ENCODE measurements around the gene PEX13. TPM values are rescaled to one million over a fixed set of nuclear protein-coding genes. Genes with fewer than 3 reads are reported as not detected.

The PEX13 gene
- total RNA-seq, 1 experiment from 2014 or later: 20.4 TPM

- TF ChIP-seq ARID4B (CRISPR knock-in tag; IDR thresholded peaks at IDR 0.05; ENCODE audit: borderline replicate concordance) (0 out of 2 replicates have a peak, but pooled peaks have one; percentile 44), MLX (CRISPR knock-in tag; IDR thresholded peaks at IDR 0.05) (no peak), NFYB (CRISPR knock-in tag; conservative IDR thresholded peaks at IDR 0.05; ENCODE audit: low read depth) (no peak), SMAD3 (CRISPR knock-in tag; IDR thresholded peaks at IDR 0.05; ENCODE audit: borderline replicate concordance) (no peak), SMAD4 (CRISPR knock-in tag; IDR thresholded peaks at IDR 0.05) (no peak), NFE2L1 (CRISPR knock-in tag; IDR thresholded peaks at IDR 0.05) (peak; percentile 51; the same call in 1 of the 2 replicates), MYBL2 (CRISPR knock-in tag; IDR thresholded peaks at IDR 0.05) (peak; percentile 54; the same call in 1 of the 2 replicates), ZNF219 (CRISPR knock-in tag; IDR thresholded peaks at IDR 0.05; ENCODE audit: borderline replicate concordance) (no peak; the same call in 1 of the 2 replicates), EMX1 (CRISPR knock-in tag; IDR thresholded peaks at IDR 0.05) (no peak), E2F1 (CRISPR knock-in tag; IDR thresholded peaks at IDR 0.05) (no peak), TEAD4 (CRISPR knock-in tag; IDR thresholded peaks at IDR 0.05) (no peak), SP1 (CRISPR knock-in tag; conservative IDR thresholded peaks at IDR 0.05) (peak; percentile 67), OVOL2 (CRISPR knock-in tag; IDR thresholded peaks at IDR 0.05; ENCODE audit: borderline replicate concordance) (no peak), IRF1 (CRISPR knock-in tag; IDR thresholded peaks at IDR 0.05) (no peak), ZSCAN18 (CRISPR knock-in tag; IDR thresholded peaks at IDR 0.05) (no peak), CREM (CRISPR knock-in tag; IDR thresholded peaks at IDR 0.05) (no peak; the same call in 1 of the 2 replicates), ZNF512 (CRISPR knock-in tag; IDR thresholded peaks at IDR 0.05; ENCODE audit: borderline replicate concordance) (no peak), IRF2 (CRISPR knock-in tag; IDR thresholded peaks at IDR 0.05; ENCODE audit: borderline replicate concordance, low read depth) (no peak), FOXP1 (CRISPR knock-in tag; IDR thresholded peaks at IDR 0.05; ENCODE audit: borderline replicate concordance) (no peak), ATF3 (CRISPR knock-in tag; conservative IDR thresholded peaks at IDR 0.05) (no peak), ATF2 (CRISPR knock-in tag; IDR thresholded peaks at IDR 0.05; ENCODE audit: borderline replicate concordance, low read depth) (no peak), RORB (CRISPR knock-in tag; IDR thresholded peaks at IDR 0.05) (no peak), ZNF532 (CRISPR knock-in tag; IDR thresholded peaks at IDR 0.05; ENCODE audit: borderline replicate concordance) (no peak)
These were observed 441 bp upstream of the PEX13 start (continued) for GRCh38 chr2:61017003-61017555.

Data from WTC11 (cell line).